HG03575 (cell line): Measurements from ENCODE around the gene KLHL25.

Experiments used
- ATAC-seq: cut with Tn5 transposase; IDR thresholded peaks from one replicate; pipeline ENCODE4 v1.9.1; 2021; ENCODE audit not compliant: unreplicated experiment, insufficient number of reproducible peaks, low FRiP score; ENCODE audit errors: extremely low read depth

Gene KLHL25

DNA sequence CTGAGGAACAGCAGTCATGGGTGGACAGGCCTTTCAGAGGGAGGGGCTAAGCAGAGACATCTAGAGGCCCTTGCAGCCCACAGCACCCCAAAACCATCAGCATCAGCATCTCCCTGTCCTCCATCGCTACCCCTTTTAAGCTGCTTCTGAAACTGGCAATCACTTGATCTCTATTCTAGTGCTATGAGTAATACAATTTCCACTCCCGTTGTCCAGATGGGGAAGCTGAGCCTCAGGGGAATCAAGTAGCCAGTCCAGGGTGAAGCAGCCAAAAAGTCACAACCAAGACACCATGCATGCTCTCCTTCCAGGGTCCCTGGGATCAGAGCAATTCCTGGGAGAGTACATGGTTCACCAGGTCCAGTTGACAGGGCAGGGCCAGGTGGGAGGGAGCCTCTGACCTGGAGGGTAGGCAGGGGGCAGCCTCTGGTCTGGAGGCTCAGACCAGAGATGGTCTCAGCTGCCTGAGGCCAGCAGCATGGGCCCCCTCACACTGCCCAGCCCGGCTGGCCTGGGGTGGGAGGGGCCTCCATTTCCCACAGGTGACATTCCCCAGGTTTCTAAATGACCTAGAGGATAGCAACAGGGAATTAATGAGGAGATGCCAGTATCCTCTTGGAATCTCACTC is 30.0 kb downstream of the KLHL25 start:
- ATAC-seq = no peak

DNA sequence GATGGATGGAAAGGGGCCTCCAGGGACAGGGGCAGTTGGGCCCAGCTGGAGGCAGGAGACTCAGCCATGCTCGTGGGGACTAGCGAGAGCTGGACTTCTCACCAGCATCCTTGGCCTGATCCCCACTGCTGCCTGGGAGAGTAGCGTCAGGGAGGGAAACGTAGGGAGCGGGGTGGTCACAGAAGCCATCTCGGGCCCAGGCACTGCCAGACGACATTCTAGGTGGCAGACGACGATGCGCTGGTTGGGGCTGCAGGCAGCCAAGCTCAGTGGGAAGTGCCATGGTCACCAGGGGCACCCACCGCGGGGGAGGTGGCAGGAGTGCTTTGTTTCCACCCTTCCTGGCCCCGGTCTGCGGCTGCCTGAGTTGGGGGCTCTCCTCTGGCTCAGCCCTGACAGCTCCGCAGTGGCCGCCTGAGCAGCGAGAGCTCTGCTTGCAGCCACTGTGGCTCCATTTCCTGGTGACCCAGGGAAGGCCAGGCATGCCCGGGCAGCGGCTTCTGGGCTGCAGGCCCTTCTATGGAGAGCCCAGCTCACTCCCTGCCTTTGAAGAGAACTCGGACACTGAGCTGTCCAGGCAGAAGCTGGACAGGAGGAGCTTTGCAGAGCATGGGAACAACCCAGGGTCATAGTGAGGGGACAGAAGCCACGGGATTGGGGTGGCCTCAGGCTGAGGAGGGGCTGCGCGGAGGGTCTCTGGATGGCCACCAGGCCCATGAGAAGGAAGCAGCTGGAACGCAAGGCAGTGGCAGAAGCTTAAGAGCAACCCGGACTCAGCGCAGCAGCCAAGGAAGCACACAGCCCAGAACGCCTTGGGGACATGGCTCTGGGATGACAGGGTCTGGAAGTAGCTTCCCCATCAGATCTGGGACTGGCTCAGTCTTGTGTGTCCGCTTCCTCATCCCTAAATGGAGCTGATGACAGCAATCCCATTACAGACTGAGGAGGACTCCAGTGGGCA is 30.8 kb downstream of the KLHL25 start:
- ATAC-seq = no peak

DNA sequence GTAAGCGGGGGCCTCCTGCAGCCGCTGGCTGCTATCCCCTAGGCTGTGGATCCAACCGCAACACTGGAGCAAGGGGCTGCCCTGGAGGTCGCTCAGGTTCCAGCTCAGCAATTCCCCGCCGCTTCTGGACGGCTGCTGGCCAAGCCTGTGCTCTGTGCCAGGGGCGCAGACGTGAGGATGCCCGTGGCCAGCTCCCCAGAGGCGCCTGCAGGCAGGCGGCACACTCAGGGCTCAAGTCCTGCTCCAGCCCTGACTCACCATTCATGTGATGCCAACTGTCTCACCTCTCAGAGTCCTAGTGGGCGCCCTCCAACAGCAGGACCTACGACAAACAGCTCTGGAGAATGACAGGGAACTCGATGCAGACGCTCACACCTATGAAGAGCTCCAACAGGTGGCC is 31.6 kb downstream of the KLHL25 start:
- ATAC-seq = no peak

DNA sequence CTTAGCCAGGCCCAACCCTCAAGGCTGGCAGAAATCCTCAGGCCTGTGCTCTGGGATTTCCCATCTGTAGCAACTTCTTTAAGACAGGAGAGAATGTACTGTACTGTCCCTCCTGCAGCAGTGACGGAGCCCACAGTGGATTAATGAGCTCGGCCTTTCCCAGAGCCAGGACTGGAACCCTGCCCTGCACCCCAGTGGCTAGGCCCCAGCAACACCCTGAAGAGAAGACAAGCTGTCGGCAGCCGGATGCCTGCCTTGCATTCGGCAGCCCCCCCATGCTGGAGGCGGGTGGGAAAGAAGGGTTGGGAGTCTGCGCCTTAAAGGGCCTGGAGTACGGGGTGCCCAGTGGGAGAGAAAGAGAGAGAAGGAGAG is 32.0 kb downstream of the KLHL25 start:
- no peak for ATAC-seq

DNA sequence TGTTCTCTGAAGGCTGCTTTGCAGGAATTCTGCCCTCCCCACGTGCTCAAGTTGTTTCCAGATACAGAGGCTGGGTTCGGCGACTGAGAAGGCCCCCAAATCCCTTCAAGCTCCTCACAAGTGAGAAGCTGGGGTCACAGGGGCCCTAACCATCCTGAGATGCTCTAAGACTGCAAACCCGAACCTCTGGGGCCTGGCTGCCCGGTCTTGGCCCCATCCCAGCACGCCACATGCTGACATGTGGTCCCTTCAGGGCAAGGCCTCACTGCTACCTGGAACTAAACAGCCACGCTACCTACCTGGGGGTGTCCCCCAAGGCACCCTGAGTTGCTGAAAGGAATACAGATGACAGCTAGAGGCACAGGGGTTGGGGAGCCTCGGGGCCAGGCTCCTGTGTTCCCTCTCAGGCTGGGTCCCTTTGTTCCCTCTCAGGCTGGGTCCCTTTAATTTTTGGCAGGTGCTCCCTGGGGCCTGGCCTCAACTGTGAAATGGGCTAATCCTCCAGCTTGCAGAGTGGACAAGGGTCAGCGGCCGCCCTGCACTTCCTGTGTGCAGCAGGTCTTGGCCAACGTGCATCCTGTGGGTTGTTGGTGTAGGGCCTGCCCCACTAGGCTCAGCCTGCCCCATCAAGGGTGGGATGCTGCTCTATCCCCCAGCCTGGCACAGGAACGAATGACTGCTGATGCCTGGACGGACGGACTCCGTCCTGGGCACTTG is 32.5 kb downstream of the KLHL25 start:
- no peak for ATAC-seq

DNA sequence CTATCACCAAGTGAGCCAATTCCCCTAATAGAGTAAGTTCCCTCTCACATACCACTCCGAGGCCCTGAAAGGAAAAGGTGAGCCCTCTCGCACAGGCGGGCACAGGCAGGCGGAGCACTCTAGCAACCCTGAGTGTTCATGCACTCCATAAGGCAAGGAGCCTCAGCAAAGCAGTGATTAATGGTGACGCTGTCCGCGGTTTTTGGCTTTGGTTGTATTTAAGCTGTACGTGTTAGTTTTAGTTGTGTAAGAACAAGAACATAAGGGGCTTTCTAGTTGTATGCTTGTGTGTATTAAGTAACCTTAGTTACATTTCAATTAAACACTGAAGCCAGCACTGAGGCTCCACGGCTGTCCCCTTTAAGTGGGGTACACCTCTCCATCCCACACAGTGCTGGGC is 33.1 kb downstream of the KLHL25 start:
- ATAC-seq = no peak

DNA sequence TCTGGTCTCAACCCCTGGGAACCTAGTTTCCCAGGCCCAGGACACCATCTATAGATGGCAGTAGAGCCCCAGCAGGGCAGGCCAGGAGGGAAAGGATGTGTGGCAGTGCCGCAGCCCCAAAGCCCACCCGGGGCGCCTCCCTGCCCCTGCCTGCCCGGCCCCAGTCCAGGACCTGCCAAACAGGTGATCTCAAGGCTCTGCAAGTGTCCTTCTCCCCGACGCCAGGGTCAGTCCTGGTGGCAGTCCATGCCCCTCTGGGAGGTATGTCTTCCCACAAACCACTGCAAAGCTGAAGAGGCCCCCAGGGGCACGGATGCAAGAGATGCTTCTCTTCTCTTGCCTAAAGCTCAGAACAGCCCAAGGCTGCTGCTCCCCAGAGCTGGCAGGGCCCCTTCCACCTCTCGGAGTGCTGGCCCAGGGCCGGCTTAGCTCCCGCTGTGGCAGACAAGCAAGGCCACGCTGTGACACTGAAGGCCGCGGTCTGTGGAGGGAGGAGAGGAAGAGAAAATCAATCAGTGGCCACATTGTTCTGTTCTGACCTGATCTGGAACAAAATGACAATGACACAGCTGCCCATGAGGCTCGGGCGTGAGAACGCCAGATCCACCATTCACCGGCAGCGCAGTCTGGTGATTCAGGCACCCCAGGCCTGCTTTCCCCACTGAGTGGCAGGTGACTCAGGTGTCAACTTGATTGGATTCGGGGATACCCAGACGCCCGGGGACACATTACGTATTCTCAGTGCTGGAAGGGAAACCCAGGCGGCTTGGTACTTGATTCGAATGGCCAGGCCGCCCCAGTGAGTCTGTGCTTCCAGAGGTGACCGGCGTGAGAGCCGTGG is 34.0 kb downstream of the KLHL25 start:
- no peak for ATAC-seq

DNA sequence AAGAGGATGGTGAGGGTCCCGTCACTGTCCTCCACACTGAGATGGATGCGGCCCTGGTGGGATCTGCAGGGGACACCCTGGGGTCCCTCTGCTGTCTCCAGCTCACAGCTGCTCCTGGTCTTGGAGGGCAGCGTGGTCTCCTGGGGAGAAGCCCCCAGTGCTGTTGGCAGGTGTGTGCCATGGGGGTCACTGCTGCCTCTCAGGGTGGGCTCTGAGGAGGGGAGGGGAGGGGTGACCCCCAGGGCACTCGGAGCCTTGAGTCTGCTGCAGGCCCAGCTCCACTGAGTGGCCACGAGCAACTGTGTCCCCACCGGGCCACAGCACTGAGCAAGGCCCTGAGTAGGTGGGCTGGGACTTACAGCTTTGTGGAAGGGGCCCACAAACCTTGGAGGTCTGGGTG is 34.7 kb downstream of the KLHL25 start:
- ATAC-seq = no peak

DNA sequence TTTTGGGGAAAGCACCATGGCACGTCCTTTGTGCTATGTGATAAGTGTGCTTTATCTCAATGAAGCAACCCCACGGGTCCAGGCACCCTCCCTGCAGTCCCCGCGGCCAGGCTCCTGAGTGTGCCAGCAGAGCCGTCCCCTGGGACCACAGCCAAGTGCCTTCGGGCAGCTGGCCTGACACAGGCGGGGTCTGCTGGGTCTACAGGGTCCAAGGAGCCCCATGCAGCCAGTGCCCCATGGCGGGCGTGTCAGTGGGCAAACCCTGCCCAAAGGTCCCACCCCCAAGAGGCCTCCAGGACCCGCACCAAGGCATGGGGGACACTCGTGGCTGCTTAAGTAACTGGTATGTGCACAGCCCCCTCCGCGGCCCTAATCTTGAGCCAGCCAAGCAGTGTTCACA is 35.3 kb downstream of the KLHL25 start:
- ATAC-seq = no peak

DNA sequence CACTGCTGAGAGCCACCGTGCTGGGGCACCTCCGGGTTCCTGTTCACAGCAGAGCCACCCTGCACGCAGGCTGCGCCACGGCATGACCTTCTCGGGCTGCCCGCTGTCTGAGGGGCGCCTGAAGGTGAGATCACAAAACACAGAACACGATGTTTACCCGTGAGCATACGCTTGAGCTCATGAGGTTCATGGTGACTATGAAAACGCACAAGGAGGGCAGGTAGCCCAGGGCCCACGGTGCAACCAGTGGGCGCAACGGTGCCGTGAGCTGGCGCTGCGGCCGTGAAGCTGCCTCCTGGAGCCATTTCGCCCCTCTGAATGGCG is 36.1 kb downstream of the KLHL25 start:
- no peak for ATAC-seq

DNA sequence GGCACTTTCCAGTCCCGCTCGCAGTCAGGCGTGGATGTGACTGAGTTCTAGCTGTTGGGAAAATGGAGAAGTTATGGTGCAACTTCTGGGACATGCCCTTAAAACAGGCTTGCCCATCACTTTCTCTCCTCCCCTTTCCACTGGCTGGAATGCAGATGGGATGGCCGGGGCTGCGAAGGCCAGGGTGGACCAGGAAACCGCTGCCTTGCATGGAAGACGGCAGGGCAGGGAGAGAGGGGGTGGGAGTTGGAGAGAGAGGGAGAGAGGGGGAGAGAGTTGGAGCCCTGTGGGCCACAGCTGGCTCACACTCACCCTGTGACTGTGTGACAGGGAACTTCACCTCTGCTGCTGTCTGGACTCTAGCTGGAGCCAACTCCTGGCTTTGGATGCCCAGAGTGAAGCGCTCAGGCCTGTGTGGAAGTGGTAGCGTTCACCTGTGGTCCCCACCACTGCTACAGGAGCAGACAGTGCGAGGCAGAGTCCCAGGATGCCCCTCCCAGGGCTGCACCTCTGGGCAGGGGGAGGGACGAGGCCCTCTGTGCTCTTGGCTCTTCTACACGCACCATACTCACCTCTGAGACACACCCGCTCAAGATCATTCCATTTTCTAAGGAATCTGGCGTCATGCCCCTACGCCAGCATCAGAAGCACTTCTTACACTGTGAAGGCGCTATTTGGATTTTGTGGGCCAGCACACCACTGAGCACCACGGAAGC is 36.6 kb downstream of the KLHL25 start:
- no peak for ATAC-seq

DNA sequence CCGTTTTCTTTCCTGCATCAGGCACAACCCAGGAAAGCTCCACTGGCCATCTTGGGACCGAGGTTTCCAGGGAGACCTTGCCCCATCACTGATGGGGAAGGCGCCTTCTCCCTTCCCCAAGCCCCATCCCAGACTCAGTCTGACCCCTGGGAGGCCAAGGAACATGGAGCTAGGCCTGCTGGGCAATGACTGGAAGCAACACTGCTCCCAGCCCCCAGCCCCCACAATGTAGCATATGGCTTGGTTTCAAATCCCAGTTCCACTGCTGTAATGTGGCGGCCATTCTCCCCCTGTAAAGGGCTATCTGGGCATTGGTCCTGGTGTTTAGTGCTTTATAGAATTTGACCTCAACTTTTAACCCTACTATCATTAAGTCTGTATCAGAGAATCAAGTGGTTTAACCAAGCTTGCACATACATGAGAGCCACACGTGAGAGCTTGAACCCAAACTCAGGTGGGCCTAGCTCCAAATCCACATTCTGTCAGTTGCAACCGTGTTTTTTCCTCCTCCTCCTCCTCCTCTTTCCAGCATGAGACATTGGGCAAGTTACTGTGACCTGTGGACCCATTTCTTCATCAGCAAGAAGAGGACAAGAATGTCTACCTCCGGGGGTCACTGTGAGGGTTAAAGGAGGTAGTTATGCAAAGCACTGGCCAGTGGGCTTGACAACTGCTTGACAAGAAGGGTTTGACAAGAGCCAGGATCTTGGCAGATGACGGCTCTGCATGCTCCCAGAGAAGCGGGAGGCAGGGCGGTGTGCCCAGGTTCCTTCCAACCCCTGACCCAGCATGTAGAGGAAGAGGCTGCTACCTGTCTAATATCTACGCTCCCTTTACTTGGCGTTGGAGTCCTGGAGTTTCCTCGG is 37.4 kb downstream of the KLHL25 start:
- ATAC-seq = no peak

DNA sequence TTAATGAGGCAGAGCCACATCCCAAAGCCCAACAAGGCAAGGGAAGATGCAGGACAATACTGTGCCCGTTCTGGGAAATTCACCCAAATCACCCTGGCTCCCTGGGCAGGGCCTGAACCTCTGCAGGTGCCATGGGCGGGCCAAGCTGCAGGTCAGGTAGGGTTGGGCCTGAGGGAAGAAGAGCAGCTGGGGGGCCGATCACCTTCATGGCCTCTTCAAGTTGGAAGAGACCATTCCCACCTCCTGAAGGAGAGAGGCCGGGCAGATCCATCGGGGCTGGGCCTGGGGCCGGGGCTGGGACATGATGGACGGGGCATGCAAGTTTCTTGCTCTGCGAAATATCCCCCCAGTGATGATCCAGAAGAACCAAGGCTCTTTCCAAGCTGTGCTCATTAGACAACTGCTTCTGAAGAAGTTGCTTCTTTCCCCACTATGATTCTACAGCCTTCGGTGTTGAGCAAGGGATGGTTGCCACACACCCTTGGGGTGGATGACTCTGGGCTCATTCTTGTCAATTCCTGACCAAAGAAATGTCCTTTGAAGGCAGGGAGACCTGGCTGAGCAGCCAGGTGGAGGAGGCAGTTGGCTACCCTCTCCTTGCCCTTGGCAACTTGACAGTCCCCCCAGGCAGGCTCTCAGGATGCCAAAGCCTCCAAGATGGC is 38.2 kb downstream of the KLHL25 start:
- ATAC-seq = no peak

DNA sequence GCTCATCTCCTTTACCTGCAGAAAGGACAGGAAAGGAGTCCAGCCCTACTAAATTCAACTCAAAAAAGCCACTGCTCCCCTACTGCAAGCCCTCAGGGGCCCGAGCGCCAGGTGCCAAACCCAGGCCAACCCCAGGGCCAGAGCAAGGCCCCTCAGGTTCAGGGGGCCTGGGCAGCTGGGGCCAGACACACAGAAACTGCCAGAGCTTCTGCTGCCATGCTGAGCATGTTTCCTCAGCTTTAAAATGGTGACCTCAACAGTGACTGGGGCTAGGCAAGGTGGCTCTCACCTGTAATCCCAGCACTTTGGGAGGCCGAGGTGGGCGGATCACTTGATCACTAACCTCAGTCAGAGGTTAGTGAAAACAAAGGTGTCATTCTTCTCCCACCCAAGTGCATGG is 38.8 kb downstream of the KLHL25 start:
- ATAC-seq = no peak

DNA sequence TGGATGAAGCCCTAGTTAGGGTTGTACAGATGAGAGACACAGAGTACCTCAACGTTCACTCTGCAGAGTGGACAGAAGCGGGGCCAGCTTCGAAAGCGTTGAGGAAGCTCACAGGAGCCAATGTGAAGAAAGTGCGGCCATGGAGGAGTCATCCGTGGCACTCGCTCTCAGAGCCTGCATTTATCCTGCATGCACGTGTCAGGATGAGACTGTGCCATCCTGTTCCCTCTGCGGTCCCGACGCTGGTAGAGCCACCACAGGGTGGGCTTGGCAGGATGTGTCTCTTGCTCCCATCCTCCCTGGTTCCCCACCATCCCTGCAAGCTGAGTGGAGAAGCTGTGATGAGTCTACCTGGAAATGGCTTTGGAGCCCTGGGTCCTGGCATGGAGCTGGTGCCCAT is 39.3 kb downstream of the KLHL25 start:
- ATAC-seq = no peak

DNA sequence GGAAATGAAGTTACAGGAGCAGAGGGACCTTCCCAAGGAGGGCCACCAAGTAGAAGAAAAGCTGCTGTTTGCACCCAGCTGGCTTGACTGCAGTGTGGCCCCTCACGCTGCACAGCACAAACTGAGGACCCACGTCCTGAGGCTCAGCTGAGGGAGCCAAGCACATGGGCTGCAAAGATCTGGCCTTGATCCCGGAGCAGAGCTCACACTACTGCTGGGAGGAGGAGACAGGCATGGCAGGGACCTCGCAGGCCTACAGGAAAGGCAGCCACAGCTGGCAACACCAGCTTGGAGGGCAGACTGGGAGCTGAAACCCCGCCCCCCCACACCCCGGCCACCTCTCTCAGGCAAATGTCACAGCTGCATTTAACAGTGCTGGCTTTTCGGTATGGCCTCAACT is 39.7 kb downstream of the KLHL25 start:
- no peak for ATAC-seq

DNA sequence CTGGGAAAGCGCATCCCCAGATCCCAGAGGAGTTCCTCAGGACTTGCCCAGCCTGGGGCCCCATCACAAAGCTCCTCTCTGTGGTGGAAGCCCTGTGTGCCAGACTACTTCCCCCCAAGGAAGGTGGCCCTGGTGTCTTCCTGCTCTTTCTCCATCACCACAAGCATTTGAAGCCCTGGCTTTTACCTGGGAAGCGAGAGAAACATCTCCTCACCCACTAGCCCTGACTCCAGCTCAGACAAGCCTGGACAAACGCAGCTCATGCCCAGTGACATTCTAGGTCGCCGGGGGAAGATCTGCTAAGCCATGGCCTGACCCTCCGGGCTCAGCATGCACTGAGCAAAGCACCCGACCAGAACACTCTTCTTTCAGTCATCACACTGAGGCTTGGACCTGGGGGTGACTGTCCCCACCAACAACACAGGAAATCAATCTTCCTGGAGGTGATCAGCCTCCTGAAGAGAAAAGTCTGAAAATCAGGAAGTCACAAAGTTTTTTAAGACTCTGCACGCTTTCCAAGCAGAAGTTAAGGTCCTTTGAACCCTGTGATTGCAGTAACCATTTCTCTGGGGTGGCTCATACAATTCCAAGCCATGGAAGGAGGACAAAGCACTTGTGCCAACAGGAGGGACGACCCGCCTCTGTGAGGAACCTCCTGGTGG is 40.8 kb downstream of the KLHL25 start:
- ATAC-seq = no peak
